GM12864 (cell line): ENCODE results near the gene FHOD3.

Experiments
- DNase-seq: peaks from one replicate; pipeline ENCODE4 v3.0.0-alpha.2; 2011; ENCODE audit warnings: low read depth
- H3K4me3 ChIP-seq: 2 replicates; pipeline ENCODE4 v1.5.1; 2011; ENCODE audit warnings: mild to moderate bottlenecking, low read depth, low read length, control low read depth
- TF ChIP-seq, protein P1 (sequence below): IDR thresholded peaks from 2 replicates; pipeline ENCODE4 v1.5.1; 2011; ENCODE audit warnings: low read depth, mild to moderate bottlenecking, moderate library complexity, low read length, control low read depth, inconsistent platforms; ENCODE audit errors: missing control alignments

Gene FHOD3

DNA sequence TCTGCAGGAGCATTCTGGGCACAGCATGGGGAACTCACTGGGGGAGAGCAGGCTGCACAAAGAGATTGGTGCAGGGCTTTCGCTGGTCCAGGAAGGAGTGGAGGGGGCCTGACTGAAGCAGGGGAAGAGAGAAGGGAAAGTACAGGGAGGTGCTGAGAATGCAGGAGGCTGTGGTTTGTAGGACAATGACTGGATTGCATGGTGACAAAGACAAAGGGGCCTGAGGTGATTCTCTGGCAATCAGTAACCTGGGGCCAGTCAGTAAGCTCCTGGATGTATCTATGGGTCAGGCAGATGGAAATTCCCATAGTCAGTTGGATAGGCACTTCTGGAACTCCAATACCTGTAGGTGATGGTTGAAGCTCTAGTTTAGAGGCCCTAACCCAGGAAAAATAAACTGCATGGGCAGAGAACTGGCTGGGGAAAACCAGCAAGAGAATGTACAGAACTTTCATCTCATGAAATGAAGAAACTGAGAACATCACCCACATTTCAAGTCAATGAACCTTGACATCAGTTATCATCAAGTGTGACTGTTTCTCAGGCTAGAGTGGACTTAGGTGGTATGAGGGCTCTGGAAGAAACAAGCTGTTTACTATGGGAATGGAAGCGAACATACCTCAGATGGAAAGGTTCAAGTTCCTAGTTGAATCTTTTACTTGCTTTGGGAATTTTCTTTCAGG is 338.0 kb downstream of the FHOD3 start:
- no peak overlapping the region for H3K4me3 ChIP-seq
- TF ChIP-seq, protein P1, sequence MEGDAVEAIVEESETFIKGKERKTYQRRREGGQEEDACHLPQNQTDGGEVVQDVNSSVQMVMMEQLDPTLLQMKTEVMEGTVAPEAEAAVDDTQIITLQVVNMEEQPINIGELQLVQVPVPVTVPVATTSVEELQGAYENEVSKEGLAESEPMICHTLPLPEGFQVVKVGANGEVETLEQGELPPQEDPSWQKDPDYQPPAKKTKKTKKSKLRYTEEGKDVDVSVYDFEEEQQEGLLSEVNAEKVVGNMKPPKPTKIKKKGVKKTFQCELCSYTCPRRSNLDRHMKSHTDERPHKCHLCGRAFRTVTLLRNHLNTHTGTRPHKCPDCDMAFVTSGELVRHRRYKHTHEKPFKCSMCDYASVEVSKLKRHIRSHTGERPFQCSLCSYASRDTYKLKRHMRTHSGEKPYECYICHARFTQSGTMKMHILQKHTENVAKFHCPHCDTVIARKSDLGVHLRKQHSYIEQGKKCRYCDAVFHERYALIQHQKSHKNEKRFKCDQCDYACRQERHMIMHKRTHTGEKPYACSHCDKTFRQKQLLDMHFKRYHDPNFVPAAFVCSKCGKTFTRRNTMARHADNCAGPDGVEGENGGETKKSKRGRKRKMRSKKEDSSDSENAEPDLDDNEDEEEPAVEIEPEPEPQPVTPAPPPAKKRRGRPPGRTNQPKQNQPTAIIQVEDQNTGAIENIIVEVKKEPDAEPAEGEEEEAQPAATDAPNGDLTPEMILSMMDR: no peak

GRCh38 chr18:36636237-36636817 is 338.8 kb downstream of the FHOD3 start:
- no peak overlapping the region for H3K4me3 ChIP-seq
- DNase-seq: no peak
- TF ChIP-seq, protein P1: no peak

More for the DNA sequence above, 338.0 kb downstream of the FHOD3 start:
- DNase-seq: no peak

- no peak overlapping the region for H3K4me3 ChIP-seq
- TF ChIP-seq, protein P1: no peak
- DNase-seq: peak; percentile 79
Observed at GRCh38 chr18:36638224-36638623, 340.7 kb downstream of the FHOD3 start.

GRCh38 chr18:36640021-36640952 is 342.8 kb downstream of the FHOD3 start:
- no peak for DNase-seq
- TF ChIP-seq, protein P1: no peak
- H3K4me3 ChIP-seq: no peak overlapping the region

DNA sequence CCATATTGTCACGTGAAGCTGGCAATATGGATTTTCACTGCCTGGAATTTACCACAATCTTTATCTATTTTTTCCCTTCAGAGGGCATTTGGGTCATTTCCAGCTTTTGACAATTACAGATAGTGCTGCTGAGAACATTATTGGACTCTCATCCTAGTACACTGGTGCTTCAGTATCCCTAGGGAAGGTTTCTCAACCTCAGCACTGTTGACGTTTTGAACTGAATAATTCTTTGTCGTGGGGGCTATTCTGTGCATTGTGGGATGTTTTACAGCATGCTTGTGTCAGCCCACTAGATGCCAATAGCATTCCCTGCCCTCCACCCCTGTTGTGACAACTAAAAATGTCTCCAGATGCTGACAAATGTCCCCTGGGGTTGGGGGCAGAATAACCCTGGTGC is 345.5 kb downstream of the FHOD3 start:
- H3K4me3 ChIP-seq: no peak overlapping the region
- TF ChIP-seq, protein P1: no peak
- no peak for DNase-seq

DNA sequence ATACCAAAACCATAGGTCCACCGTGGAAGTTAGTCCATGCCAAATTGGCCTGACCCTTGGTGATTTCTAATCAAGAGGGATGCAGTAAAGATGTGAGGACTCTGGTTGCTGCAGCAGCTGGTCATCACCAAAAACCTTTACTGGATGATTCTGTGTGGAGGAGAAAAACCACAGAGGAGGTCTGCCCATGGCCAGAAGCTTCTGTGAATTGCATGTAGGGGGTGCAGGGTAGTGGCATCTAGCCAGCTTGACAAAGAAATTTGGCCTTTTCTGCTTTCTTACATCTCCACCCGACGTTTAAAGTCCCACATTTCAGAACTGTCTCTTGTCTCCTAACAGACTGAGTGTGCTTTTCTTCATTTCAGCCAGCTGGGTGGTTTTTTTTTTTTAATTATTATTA is 351.3 kb downstream of the FHOD3 start:
- no peak overlapping the region for H3K4me3 ChIP-seq
- TF ChIP-seq, protein P1: no peak
- DNase-seq: no peak
